ENCODE results near the gene AJAP1.

Gene AJAP1

GRCh38 chr1:4676253-4676652 lies 21.8 kb downstream of the AJAP1 start:
- H3K27ac ChIP-seq: no peak overlapping the region
- TF ChIP-seq CTCF (IDR thresholded peaks at IDR 0.05) (no peak), ZFX (IDR thresholded peaks at IDR 0.05; ENCODE audit: borderline replicate concordance) (no peak)

- no peak for TF ChIP-seq CTCF (IDR thresholded peaks at IDR 0.05)
- TF ChIP-seq ZFX (IDR thresholded peaks at IDR 0.05; ENCODE audit: borderline replicate concordance): no peak
- no peak overlapping the region for H3K27ac ChIP-seq
Observed at GRCh38 chr1:4677608-4678007, 23.2 kb downstream of the AJAP1 start.

- TF ChIP-seq ZFX (IDR thresholded peaks at IDR 0.05; ENCODE audit: borderline replicate concordance): no peak
- no peak for TF ChIP-seq CTCF (IDR thresholded peaks at IDR 0.05)
- H3K27ac ChIP-seq: no peak overlapping the region
Observed at GRCh38 chr1:4678066-4678717, 23.8 kb downstream of the AJAP1 start.

GRCh38 chr1:4681026-4681425 lies 26.6 kb downstream of the AJAP1 start:
- H3K27ac ChIP-seq: no peak overlapping the region
- TF ChIP-seq ZFX (IDR thresholded peaks at IDR 0.05; ENCODE audit: borderline replicate concordance) (no peak), CTCF (IDR thresholded peaks at IDR 0.05) (no peak)

- H3K27ac ChIP-seq: no peak overlapping the region
- TF ChIP-seq CTCF (IDR thresholded peaks at IDR 0.05): no peak
- TF ChIP-seq ZFX (IDR thresholded peaks at IDR 0.05; ENCODE audit: borderline replicate concordance): no peak
Observed at GRCh38 chr1:4682607-4683220, 28.3 kb downstream of the AJAP1 start.

- H3K27ac ChIP-seq: no peak overlapping the region
- TF ChIP-seq CTCF (IDR thresholded peaks at IDR 0.05) (no peak), ZFX (IDR thresholded peaks at IDR 0.05; ENCODE audit: borderline replicate concordance) (no peak)
Observed at GRCh38 chr1:4684136-4684535, 29.7 kb downstream of the AJAP1 start.

- TF ChIP-seq CTCF (IDR thresholded peaks at IDR 0.05): no peak
- TF ChIP-seq ZFX (IDR thresholded peaks at IDR 0.05; ENCODE audit: borderline replicate concordance): no peak
Observed at GRCh38 chr1:4684864-4685522, 30.6 kb downstream of the AJAP1 start.

More at GRCh38 chr1:4684864-4685522, 30.6 kb downstream of the AJAP1 start:
- no peak overlapping the region for H3K27ac ChIP-seq
